ENCODE data around the gene C1orf116.
A peak's percentile ranks its signal among the peaks of the same experiment; 100 is the strongest.
"Not testable (repeated sequence)": the region's sequence is repeated elsewhere in the genome, so short reads cannot be mapped to it uniquely, and the experiment has no call there.

The C1orf116 gene

DNA sequence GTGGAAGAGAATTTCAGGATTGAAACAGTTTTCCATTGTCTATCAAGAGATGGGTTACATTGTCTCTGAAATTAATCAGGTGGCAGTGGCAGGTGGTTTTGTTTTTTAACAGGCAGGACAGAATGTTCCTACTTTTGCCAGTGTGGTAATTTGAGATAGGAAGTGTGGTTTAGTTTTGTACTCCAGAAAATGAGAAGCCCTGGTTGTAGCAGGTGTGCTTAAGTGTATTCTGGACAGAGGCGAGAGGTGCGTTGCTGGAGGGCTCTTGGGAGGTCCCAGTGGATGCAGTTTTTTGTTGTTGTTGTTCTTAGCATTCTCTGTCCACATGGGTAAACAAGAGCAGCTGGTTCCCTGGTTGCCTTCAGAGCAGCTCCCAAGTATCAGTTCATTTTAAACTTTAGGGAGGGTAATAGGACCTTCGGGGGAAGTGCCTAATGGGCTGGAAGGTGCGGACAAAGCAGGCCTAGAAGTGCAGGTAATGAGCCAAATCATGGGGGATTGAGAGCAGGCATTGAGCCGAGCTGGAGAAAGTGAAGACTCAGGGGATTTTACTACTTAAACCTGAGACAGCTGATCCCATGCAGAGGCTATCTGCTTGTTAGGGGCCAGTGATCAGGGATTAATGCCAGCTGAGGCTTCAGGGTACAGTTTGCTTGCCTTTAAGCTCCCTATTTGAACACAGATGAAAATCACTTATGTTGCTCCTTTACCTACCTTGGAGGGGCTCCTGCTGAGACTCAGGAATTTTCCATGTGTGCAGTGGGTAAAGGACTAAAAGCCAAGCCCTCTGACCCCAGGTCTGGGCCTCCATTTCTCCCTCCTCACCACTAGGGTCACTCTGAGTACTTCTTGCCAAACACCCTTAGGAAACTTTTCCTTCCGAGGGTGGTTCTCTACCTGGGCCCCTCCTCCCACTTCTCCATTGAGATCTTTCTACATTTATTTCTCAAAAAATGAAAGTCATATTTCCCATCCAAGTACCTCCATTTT, 26.6 kb upstream of the C1orf116 start:
- DNase-seq (ENCODE audit: low read depth): no peak

DNA sequence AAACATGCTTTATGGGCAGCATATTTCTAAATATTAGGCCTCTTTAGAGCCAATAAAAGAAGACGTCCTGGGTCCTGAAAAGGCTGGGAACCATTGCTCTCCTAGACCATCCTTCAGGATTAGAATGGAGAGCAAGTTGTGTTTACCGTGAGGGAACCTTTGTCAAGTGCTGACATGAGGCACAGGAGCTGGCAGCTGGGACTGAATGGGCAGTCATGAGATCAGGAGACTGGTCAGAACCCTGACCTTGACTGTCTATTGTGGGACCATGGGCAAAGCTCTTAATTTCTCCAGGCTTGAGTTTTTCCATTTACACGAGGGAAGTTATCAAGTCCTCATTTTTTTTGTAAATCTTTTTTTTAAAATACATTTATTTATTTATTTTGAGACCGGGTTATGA, 25.7 kb upstream of the C1orf116 start:
- no peak for DNase-seq (ENCODE audit: low read depth)

DNA sequence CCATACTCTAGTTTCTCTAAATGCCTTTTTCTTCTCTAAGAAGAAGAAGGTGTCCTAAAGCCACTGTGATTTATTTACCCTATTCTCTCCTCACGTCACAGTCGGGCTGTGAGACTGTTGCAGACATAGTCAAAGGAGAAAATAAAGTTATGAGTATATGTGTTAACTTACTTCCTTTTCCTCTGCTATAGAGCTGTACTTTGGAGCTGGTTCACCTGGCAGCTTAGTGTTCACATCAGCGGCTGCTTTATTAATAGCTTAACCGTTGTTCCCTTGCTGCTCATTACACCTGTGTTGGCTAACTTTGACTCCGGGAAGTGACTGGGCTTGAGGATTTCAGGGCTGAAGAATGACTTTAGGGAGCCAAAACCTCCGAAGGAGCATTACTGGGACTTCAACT, 24.1 kb upstream of the C1orf116 start:
- no peak for DNase-seq (ENCODE audit: low read depth)

DNA sequence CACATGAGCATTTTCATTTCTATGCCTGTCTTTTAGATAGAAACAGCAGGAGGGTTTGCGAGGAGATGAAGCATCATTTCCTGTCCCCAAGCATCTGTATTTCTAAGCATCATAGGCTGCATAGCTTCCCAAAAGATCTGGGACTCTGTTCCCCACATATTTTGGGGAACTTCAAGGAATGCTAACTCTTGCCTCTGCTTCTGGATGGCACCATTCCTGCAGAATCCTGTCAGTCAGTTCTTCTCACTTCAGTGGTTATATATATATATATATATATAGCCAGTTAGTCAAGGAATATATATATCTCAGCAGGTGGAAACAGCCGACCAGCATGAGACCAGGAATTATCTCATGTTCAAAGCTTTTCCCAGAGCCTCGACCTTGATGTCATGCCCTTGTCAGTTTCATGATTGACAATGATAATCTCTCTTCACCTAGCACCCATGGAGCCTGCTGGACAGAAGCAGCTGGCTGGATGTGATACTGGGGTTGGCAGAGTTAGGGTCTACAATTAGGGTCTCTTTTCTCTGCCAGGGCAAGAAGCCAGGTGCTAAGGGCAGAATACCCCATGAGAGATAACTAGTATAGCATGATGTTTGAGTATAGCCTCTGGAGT, 22.9 kb upstream of the C1orf116 start:
- no peak for DNase-seq (ENCODE audit: low read depth)

DNA sequence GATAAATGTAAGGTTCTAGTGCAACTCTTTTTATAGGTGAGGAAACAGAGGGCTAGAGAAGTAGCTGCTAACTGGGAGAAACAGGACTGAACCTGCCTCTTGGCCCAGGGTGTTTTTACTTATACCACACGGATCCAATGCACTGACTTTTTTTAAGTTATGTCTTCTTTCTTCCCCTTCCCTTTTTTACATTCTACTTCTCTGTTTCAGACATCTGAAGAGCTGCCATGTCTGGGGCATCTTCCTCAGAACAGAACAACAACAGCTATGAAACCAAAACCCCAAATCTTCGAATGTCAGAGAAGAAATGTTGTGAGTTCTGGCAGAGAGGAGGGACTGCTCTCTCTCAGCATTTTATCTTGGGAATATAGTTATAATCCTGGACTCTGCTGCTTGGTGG, 21.9 kb upstream of the C1orf116 start:
- DNase-seq (ENCODE audit: low read depth): no peak

DNA sequence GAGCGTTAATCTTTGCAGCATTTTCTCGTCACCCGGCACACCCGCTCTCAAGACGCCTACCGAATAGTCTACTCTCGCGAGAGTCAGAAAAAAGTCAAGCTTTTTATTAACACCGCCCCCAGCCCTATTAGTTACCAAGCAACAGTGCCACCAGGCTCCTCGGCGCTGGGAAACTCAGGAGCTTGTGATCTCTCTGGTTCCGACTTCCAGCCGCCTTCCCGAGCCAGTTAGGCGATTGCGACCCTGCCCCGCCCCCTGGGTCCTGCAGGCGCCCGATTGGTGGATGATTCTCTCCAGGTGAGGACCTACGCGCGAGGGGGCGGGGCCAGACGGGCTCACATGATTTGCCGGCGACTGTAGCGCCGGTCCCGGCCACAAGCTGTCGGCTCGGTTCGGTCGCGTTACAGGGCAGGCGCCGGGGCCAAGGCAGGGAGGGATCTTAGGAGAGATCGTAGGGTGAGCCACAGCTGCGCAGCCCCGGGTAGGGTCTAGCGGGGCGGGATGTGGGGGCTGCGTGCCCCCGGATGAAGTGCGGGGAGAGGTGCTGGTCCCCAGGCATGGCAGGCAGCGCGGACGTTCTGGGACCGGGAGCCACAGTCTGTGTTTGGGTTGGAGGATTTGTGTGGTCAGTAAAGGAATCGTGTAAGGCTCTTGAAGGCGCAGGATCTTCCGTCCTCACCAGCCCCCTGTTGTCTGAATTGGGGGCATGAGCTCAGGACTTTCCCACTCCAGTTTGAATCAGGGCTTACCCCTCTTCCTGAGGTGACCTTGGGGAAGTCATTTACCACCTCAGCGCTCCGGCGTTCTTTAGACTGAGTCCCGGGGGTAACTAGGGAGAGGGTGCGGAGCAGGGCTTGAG, 20.6 kb upstream of the C1orf116 start, which contains the start of gene PFKFB2:
Gene PFKFB2 (plus strand): TSS at position 365 of the 859 bp plus-strand sequence. CDS start 1,443 bp downstream, outside the sequence.
- peak; percentile 87 for DNase-seq (ENCODE audit: low read depth)

DNA sequence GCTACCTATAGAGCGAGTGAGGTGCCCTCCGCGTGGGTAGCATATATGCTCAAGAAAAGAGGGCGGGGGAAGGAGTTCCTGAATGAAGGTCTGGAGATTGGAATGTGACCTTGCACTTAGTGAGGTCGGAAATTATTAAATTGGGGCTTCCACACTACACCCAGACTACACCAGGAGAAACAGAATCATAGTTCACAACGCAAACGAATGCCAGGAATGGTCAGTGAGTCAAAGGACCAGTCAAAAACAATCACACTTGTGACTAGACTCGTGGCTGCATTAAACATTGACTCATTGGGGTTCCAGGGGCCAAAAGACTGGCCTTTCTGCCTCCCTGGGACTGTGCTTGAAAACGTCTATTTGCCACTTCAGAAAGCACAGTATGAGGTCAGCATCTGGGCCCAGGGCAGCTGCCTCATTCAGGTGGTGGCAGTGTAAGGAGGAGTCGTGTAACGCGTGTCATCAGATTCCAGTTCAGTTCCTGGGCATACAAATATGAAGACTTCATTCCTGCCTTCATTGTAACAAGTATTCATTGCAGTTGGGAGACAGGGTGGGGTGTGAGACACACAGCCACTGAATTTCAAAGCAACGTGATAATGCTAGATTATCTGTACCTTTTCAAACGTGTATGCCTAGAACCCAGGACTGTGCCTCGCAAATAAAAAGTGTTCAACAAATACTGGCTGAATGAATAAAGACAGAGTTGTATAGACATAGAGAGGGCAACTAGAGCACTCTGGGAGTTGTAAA, 18.8 kb upstream of the C1orf116 start, which contains the start of gene YOD1:
Gene YOD1 (minus strand): TSS at position 18 of the 753 bp plus-strand sequence. CDS start 178 bp downstream, outside the sequence.
- DNase-seq (ENCODE audit: low read depth): no peak

DNA sequence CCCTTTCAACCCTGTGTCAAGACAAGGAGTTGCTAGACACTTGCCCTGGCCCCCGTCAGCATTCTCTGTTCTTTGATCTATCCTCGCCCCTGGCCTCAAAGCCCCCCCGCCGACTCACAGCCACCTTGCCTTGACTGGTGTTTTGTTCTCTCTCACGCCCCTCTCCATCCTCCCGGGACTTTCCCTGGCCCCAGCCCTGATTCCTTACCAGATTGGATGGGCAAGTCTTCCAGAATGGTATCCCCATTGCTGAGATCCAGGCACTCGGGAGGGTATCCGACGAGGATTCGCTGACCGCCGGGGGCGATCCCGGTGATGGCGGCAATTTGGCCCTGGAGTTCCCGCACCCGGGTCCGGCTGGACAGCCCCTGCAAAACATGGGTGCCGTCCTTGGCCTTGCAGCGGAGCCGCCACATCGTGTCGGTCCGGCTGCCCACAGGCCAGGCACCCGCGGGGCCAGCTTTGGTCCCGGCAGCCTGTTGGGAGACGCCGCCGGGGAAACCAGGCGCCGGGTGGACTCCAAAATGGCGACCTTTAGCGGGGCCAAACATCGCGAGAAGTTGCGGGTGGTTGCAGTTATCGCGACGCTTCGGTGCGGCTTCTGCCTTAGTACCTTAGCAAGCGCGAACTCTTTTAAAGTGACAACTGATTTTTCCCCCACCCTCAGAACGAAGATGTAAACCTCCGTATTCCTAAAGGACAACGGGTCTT, 18.1 kb upstream of the C1orf116 start:
- peak; percentile 79 for DNase-seq (ENCODE audit: low read depth)

DNA sequence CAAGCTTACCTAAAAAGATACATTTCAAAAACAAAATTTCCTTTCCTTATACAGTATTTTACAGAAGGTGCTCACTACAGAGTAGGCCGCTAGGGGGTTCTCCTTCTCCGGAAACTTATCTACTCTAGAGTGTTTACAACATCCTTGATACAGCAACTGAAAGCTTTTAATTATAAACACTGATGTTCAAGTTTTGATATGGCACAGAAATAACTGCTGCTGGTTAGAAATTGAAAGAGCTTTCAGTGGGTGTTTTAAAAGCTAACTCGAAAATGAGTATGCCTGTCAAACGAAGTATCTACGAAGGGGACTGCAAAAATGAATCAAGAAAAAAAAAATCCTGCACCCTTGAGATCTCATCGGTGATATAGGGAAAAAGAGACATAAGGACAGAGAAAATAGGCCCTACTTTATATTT, 17.4 kb upstream of the C1orf116 start:
- DNase-seq (ENCODE audit: low read depth): peak; percentile 27

DNA sequence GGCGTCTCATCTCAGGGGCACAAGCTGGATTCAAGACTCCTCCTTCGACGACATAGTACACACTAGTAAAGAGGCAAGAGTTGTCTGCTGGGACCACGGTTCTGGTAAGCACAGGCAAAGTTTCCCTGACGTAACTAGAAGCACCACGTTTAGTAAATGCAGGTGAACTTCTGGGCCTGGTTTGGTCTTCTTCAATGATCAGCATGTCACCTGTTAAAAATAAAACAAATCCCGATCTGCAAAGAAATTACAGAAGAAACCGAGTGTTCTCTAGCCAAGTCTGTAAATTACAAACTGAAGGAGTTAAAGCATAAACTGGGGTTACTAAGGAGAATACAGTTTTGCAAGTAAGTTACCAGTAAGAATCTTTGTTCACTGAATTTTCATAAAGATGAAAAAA, 17.0 kb upstream of the C1orf116 start:
- no peak for DNase-seq (ENCODE audit: low read depth)

DNA sequence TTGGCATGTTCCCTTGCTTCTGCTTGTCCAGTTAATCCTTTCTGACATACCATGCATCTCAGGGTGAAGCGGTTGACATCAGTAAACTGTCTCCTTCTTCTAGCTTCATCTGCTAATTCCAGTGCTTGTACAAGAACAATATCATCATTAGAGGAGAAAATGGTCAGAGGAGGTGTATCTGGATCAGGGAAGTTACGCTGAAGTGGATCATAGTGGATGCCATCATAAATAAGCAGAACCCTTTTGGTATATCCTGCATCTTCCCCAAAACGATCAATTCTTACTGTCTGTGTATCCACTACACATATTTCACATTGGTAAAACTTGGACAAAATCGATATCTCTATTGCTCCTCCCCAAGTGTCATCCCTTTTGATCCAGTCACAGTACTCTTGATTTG, 16.5 kb upstream of the C1orf116 start:
- no peak for DNase-seq (ENCODE audit: low read depth)

DNA sequence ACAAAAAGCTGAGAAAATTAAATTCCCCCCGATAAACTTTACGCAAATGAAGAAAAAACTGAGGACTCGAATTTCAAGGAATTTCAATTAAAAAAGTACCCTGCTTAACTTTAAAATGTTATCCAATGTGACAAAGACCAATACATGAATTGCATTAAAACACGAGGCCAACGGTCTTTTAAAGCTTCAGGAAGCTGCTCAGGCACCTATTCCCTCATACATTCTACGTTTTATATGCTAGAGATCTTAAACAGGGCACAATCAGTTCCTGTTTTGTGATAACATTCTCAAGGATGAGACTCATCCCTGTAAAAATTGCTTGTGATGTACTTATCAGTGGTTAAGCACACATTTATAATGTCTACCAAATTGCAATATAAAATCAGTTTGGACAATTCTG, 15.5 kb upstream of the C1orf116 start:
- DNase-seq (ENCODE audit: low read depth): no peak

DNA sequence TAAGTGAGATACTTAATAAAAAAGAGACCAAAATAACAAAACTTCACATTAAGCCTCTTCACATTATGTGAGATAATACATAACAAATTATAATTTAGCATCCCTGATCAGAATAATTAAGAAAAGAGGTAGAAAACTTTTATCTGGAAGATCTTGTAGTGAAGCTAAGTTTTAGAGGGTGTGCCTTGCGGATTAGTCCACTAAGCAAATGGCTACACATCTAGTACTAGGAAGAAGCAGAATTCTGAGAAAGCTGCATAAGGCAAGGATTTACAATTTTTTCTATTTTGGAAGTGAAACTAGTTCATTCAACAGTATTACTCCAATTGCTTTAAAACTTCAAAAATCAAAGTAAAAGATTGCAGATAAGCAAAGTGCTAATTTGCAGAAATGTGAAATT, 14.9 kb upstream of the C1orf116 start:
- no peak for DNase-seq (ENCODE audit: low read depth)

DNA sequence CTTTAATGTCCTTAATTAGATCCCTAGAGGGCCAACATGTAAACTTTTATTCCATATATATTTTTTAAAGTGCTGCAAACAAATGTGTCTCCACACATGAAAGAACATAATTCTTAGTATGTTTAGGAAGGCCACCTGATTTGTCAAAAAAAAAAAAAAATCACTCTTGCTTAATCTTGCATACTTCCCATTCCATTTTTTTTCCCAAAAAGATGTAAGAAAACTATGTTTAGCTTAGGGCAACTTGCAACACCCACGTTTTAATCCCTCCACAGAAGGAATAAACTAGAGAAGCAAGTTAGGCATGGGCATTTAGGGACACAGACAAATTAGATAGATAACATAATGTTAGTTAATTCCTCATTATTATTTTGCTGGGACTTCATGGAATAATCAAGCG, 12.9 kb upstream of the C1orf116 start:
- DNase-seq (ENCODE audit: low read depth): no peak

DNA sequence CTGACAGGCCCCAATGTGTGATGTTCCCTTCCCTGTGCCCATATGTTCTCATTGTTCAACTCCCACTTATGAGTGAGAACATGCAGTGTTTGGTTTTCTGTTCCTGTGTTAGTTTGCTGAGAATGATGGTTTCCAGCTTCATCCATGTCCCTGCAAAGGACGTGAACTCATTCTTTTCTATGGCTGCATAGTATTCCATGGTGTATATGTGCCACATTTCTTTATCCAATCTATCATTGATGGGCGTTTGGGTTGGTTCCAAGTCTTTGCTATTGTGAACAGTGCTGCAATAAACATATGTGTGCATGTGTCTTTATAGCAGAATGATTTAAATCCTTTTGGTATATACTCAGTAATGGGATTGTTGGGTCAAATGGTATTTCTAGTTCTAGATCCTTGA, 8.8 kb upstream of the C1orf116 start:
- not testable (repeated sequence) for DNase-seq (ENCODE audit: low read depth)

DNA sequence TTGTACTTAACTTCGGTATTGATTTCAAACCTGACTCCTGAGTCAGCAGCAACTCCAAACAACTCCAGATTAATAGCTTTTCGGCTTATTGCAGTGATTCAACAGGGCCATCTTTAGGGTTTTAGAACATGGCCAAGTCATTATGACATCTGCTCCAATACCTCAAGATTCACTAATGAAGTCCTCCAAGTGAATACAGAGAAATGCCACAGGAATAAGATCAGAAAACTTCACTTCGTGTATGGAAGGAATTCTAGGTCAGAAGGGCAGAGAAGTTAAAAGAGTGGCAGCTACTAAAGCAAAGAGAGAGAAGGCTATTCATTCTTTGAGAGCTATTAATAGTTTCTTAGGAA, 7.6 kb upstream of the C1orf116 start:
- DNase-seq (ENCODE audit: low read depth): no peak

DNA sequence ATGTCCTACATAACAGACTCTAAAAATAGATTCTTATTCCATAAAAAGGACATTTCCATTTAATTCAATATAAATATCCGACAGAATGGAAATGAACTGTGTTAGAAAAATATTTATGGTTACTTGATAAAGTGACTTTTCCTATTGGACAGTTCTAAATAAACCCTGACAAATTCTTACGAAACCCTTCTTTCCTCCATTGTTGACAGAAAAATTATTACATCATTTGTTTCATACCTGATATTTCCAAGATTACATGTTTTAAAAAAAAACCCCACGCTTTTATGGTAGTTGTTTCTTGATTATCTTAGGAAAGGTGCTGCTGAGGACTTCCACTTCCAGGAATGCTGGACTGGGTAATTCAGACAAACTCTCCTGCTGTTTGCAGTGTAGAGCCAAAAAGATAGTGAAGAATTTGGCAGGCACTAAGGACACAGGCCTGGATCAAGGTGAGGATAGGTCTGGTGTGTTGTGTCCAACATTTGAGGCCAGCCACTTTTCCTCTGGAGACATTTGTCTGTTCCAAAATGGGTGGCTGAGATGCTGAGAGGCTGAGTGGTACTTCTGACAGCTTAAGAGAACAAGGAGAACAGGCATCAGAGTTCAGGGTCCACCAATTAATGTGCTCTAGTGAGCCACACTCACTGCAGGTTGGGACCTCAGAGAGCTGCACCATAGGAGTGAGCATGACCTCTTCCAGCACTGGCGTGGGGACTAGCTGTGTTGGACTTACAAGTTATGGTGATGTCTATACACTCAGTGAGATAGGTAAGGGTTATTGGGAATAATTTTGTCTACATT, 7.0 kb upstream of the C1orf116 start:
- DNase-seq (ENCODE audit: low read depth): no peak

DNA sequence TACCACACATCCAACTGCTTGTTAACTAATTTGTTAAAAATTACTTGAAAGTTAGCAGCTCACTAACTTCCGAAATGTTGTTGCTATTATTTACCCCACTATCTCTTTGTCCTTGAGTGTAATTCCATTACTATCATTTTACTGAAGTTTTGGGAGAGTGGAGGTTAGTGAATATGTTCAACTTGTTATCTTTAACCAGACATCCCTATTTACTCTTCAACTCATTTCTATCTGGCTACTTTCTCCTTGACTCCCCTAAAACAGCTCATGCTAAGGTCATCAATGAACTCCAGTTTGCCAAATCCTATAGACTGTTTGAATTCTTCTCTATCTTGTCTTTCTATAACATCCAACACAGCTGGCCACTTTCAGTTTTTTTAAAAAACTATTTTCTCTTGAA, 4.3 kb upstream of the C1orf116 start:
- no peak for DNase-seq (ENCODE audit: low read depth)

DNA sequence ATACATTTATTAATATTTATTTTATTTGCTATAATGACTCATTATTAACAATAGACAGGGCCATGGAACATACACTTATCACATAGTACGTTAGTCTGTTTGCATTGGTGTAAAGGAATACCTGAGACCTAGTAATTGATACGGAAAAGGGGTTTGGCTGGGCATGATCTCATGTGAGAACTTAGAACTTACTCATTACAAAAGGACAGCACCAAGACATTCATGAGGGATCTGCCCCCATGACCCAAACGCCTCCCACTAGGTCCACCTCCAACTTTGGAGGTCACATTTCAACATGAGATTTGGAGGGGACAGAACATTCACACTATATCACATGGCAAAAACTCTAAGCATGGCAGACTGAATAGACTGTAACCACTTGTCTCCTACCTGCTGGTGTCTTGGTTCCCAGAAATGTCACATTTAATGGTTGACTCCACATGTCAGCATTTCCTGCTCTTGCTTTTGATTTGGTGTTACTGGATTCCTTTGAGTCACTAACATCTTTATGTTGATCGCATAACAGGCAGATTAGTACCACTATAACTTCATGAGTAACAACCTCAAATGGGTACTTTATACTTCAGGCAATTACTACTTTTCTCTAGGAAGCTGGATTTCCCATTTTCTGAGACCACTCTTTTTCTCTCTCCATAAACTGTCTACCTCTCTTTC, 3.5 kb upstream of the C1orf116 start:
- no peak for DNase-seq (ENCODE audit: low read depth)

Measured in stimulated activated CD8-positive, alpha-beta memory T cell treated with anti-CD3 and anti-CD28 coated beads, Interleukin-12 subunit alpha, Interleukin-12 subunit beta, amount 100 ng/mL, for 1 hour (primary cell).